Right renal cortex interstitium (tissue), 3 donors: ENCODE results near the gene ARHGAP32. TPM values are rescaled to one million over a fixed set of nuclear protein-coding genes. Genes with fewer than 3 reads are reported as not detected.

Experiments
- DNase-seq, 3 donors: peaks; one replicate each; pipeline ENCODE4 v3.0.0-alpha.2; 2013; ENCODE audit warnings: low read depth in 3 of 3, low spot score in 2 of 3
- polyA plus RNA-seq, 3 donors: library from polyadenylated mRNA; unstranded; fragments of 120-200 nt; gene quantifications; one replicate each; pipeline ENCODE4 v1.2.1, GENCODE V29; 2013; ENCODE audit not compliant: insufficient read length in 3 of 3

The ARHGAP32 gene
- 10 to 100 TPM; 14.7 to 15.9 (median 15.8) TPM for polyA plus RNA-seq

GRCh38 chr11:129192150-129192549, at the start of gene ARHGAP32:
ARHGAP32 (minus strand) TSS chr11:129192325; CDS start chr11:129192198, 127 bp downstream.
- no peak for DNase-seq

GRCh38 chr11:129239207-129239606, 47.1 kb upstream of the ARHGAP32 start:
- no peak for DNase-seq

DNA sequence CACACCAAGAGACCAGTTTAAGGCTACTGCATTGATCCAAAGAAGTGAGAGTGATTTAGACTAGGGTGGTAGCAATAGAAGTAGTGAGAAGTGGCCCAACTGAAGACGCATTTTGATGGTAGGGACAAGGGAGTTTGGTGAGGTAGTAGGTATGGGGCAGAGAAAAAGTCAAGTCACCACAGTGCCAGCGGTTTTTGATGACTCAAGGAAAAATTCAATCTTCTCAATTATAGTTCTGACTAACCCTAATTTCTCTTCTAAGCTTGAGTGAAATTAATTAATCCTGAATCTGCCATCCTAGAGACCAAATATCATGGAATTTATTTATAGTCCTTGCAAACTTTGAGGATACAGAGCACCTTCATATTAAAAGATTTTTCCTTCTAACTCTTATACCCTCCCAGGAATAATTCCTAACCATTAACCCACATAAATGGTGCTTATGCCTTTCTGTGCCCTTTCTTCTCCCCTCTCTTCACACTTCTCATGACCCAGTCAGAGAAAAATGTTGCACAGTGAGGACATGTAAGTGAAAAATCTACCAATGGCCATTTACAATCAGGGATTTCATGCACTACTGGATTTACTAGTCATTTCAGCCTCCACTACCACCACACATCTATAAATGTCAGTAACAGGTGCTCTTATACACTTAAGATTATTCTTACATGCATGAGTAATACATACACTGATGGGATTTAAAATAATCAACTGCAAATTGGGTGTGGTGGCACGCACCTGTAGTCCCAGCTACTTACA, 45.9 kb upstream of the ARHGAP32 start:
- DNase-seq: no peak

DNA sequence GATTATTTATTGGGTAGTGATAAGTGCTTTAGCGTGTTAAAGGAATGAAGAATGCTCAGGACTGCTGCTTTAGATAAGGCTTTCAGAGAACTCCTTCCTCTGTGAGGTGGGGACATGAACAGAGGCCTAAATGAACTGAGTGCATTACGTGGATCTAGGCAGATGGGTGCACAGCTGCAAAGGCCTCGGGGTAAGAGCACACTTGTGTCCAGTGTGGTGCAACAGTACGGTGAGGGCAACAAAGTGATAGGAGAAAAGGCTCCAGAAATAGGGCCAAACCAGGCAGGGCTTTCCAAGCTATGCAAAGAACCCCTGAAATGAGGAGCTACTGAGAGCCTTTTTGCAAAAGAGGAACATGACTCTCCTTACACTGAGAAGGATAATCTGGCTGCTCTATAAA, 45.3 kb upstream of the ARHGAP32 start:
- DNase-seq: no peak

DNA sequence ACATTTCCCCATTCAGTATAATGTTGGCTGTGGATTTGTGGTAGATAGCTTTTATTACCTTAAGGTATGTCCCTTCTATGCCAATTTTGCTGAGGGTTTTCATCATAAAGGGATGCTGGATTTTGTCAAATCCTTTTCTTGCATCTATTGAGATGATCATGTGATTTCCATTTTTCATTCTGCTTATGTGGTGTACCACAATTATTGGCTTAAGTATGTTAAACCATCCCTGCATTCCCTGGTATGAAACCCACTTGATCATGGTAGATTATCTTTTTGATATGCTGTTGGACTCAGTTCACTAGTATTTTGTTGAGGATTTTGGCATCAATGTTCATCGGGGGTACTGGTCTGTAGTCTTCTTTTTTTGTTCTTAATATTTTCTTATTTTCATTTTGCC, 44.7 kb upstream of the ARHGAP32 start:
- DNase-seq: no peak

DNA sequence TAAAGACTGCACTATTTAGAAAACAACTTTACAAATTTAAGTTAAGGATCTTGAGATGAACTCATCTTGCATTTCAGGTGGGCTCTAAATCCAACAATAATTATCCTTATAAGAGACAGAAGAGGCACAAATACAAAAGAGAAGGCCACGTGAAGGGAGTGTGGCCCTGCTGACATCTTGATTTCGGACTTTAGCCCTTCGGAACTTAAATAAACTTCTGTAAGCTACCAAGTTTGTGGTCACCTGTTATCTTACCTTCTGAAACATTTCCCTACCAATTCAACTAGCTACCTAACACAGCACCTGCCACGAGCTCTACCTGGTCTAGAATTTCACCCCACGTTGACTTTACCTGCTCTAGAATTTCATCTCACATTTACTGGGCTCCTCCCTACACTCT, 42.9 kb upstream of the ARHGAP32 start:
- no peak for DNase-seq

DNA sequence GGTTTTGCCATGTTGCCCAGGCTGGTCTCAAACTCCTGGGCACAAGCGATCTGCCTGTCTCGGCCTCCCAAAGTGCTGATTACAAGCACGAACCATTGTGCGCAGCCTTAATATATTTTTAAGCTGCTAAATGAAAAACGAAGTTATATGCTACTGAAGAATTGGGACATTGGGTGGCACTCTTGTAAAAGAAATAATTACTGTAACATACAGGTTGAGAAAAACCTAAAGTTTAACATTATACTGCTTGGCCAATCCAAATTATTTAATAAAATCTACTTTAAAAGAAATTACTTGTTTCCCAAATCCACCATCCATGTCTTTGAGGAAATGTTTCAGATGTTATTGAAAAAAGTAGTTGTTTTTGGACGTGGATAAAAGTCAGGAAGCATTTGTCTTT, 37.9 kb upstream of the ARHGAP32 start:
- DNase-seq: no peak

DNA sequence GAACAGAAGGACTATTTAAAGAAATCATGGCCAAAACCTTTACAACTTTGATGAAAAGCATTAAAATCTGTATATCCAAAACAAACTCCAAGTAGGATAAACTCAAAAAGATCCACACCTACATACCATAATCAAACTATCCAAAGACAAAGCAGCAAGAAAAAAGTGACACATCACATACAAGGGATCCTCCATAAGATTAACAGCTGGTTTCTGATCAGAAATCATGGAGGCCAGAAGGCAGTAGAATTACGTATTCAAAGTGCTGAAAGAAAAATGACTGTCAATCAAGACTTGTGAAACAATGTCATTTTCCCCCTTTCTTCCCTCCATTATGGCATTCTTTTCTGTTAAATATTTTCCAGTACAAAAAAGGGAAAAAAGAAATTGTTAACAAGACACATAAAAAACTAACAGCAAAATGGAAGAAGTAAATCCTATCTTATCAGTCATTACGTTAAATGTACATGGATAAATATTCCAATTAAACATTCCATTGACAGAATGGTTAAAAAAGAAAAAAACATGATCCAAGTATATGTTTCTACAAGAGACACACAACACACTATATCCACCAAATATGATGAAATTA, 34.2 kb upstream of the ARHGAP32 start:
- DNase-seq: no peak

DNA sequence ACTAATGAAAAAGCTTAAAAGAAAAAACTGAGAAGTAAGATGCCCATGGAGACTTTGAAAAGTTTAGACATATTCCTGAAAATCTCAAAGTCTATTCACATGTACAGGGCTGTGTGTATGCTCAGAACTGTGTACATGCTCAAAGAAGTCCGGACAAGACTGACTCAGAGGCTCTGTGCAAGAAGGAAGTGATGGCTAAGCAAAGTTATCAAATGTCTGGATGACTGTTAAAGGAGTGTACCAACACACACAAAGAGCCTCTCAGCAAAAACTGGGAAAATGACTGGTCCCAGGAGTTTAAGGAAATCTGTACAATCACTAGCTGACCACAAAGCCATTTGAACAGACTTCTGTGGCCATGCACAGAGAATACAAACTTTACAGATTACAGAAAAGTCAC, 33.1 kb upstream of the ARHGAP32 start:
- no peak for DNase-seq

- no peak for DNase-seq
Observed at GRCh38 chr11:129224538-129224937, 32.4 kb upstream of the ARHGAP32 start.

DNA sequence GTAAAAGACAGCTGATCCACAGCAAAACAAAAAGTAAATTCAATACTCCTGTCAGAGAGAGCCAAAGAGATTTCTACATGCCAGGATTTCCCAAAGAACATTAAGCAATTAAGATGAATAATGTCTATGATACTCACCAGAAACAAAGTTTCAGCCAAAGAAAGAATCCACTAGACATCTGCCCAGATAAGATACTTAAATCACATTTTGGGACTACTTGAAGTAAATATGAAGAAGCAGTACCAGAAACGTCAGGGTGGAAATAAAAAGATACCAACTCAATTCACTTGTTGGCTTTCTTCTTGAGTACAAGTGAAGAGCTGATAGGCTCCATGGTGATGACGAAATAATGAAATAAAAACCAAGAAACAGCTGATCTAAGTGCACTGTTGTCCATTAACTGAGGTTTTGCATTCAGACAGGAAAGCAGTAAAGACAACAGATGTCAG, 31.6 kb upstream of the ARHGAP32 start:
- DNase-seq: no peak

GRCh38 chr11:129223260-129223659, 31.1 kb upstream of the ARHGAP32 start:
- DNase-seq: no peak

GRCh38 chr11:129222158-129222557, 30.0 kb upstream of the ARHGAP32 start:
- DNase-seq: no peak

GRCh38 chr11:129215506-129216245, 23.6 kb upstream of the ARHGAP32 start:
- no peak for DNase-seq

- no peak for DNase-seq
Observed at GRCh38 chr11:129214710-129215295, 22.7 kb upstream of the ARHGAP32 start.

DNA sequence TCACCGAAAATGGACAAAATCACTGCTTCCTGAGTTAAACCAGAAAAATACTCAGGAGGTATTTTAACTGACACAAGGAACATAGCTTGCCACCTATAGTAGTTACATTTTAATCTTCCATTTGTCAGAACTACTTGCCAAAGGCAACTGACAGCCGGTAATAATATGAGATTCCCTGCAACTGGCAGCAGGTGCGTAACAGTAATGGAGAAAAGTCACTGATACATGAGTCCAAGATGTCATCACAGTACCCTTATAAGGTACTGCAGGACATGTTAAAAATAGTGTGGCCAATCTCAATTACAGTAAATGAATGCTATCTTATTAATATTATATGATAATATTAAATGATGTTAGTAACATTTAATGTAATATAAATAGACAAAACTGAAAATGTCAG, 21.1 kb upstream of the ARHGAP32 start:
- no peak for DNase-seq

- DNase-seq: no peak
Observed at GRCh38 chr11:129211397-129211796, 19.3 kb upstream of the ARHGAP32 start.

- no peak for DNase-seq
Observed at GRCh38 chr11:129210831-129211181, 18.7 kb upstream of the ARHGAP32 start.

- DNase-seq: no peak
Observed at GRCh38 chr11:129209891-129210830, 18.0 kb upstream of the ARHGAP32 start.

DNA sequence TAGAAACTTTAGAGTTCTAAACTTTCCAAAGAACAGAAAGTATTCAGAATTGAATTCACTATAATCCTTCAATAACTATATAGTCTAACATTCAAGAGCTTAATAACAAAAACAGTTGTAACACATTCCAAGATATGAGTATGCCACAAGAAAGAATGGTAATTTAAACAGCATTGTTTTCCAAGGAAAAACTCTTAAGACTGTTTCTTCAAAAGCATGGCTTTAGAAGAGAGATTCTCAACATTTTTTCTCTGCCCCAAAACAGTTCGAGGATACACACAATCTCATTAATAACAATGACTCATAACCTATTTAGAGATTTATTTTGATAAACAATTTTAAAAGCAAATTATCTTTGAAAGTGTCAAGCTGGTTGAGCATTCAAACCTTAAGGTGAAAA, 16.7 kb upstream of the ARHGAP32 start:
- DNase-seq: no peak
